ENCODE data around the gene CSPG5. TPM values are rescaled to one million over a fixed set of nuclear protein-coding genes. Genes with fewer than 3 reads are reported as not detected.

The CSPG5 gene
- total and polyA plus RNA-seq, 8 donors: 0.80 to 19.2 (median 1.2) TPM

GRCh38 chr3:47542471-47543173, 36.0 kb downstream of the CSPG5 start:
- no peaks in the 10 kb centered on the region for H3K9me3 ChIP-seq
- intact Hi-C loops (cut with DNase I): no loop called here
- no peak overlapping the region for H3K4me3 ChIP-seq
- no peaks in the 10 kb centered on the region for H3K4me1 ChIP-seq
- no peaks in the 10 kb centered on the region for H3K27me3 ChIP-seq
- H3K27ac ChIP-seq: no peak overlapping the region
- peak; percentile 71 for ATAC-seq
- TF ChIP-seq CTCF (IDR thresholded peaks at IDR 0.05): no peak
- peak in 2 of 4 donors; percentile 21 to 37 for DNase-seq
- H3K36me3 ChIP-seq: no peaks in the 10 kb centered on the region

- TF ChIP-seq CTCF (IDR thresholded peaks at IDR 0.05): no peak
- DNase-seq (no peak), ATAC-seq (no peak)
- Histone ChIP-seq H3K4me3 (no peak overlapping the region), H3K36me3 (no peaks in the 10 kb centered on the region), H3K27ac (no peak overlapping the region), H3K9me3 (no peaks in the 10 kb centered on the region), H3K4me1 (no peaks in the 10 kb centered on the region), H3K27me3 (no peaks in the 10 kb centered on the region)
- intact Hi-C loops (cut with DNase I): no loop called here
Measured at GRCh38 chr3:47541583-47542108, 37.0 kb downstream of the CSPG5 start.

- H3K4me1 ChIP-seq: no peaks in the 10 kb centered on the region
- no peaks in the 10 kb centered on the region for H3K9me3 ChIP-seq
- ATAC-seq (no peak), DNase-seq (no peak)
- intact Hi-C loops (cut with DNase I): no loop called here
- no peak for TF ChIP-seq CTCF (IDR thresholded peaks at IDR 0.05)
- no peaks in the 10 kb centered on the region for H3K36me3 ChIP-seq
- H3K27me3 ChIP-seq: no peaks in the 10 kb centered on the region
- no peak overlapping the region for H3K4me3 ChIP-seq
- no peak overlapping the region for H3K27ac ChIP-seq
Measured at GRCh38 chr3:47540281-47540680, 38.4 kb downstream of the CSPG5 start.

GRCh38 chr3:47536967-47537366, 41.7 kb downstream of the CSPG5 start:
- no peak for DNase-seq
- no peak overlapping the region for H3K27ac ChIP-seq
- no peaks in the 10 kb centered on the region for H3K27me3 ChIP-seq
- intact Hi-C loops (cut with DNase I): no loop called here
- H3K4me3 ChIP-seq: no peak overlapping the region
- TF ChIP-seq CTCF (IDR thresholded peaks at IDR 0.05): no peak
- no peaks in the 10 kb centered on the region for H3K9me3 ChIP-seq
- no peaks in the 10 kb centered on the region for H3K36me3 ChIP-seq
- ATAC-seq: no peak
- no peaks in the 10 kb centered on the region for H3K4me1 ChIP-seq

- Histone ChIP-seq H3K36me3 (no peaks in the 10 kb centered on the region), H3K9me3 (no peaks in the 10 kb centered on the region), H3K4me3 (no peak overlapping the region), H3K4me1 (no peaks in the 10 kb centered on the region), H3K27ac (no peak overlapping the region), H3K27me3 (no peaks in the 10 kb centered on the region)
- intact Hi-C loops (cut with DNase I): no loop called here
- DNase-seq (no peak), ATAC-seq (no peak)
- TF ChIP-seq CTCF (IDR thresholded peaks at IDR 0.05): no peak
Measured at GRCh38 chr3:47536221-47536891, 42.3 kb downstream of the CSPG5 start.

Measured in left lung (tissue), 10 donors.